GM18858 (cell line): ENCODE results near the gene SLC26A11.
"Not testable (repeated sequence)": the region's sequence is repeated elsewhere in the genome, so short reads cannot be mapped to it uniquely, and the experiment has no call there.

ENCODE experiments used
- ATAC-seq: cut with Tn5 transposase; IDR thresholded peaks from one replicate; pipeline ENCODE4 v1.9.1; 2021; ENCODE audit not compliant: unreplicated experiment

Gene SLC26A11

DNA sequence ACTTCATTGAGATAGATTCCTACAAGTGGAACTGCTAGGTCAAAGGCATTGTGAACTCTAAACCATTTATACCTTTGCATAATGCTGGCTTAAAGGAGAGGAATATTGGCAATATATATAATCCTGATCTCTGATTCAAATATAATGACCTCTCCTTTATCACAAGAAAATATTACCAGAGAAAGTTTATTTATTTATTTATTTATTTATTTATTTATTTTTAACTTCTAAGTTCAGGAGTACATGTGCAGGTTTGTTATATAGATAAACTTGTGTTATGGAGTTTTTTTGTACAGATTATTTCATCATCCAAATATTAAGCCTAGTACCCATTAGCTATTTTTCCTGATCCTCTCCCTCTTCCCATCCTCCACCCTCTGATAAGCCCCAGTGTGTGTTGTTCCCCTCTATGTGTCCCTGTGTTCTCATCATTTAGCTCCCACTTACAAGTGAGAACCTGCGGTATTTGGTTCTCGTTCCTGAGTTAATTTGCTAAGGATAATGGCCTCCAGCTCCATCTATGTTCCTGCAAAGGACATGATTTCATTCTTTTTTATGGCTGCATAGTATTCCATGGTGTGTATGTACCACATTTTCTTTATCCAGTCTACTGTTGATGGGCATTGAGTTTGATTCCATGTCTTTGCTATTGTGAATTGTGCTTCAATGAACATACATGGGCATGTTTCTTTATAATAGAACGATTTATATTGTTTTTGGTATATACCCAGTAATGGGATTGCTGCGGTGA, 79.3 kb downstream of the SLC26A11 start:
- ATAC-seq, result not testable (repeated sequence)

DNA sequence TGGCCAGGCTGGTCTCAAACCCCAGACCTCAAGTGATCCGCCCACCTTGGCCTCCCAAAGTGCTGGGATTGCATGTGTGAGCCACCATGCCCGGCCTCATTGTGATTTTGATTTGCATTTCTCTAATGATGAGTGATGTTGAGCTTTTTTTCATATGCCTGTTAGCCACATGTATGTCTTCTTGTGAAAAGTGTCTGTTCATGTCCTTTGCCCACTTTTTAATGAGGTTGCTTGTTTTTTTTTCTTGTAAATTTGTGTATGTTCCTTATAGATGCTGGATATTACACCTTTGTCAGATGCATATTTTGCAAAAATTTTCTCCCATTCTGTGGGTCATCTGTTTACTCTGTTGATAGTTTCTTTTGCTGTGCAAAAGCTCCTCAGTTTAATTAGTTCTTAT, 80.5 kb downstream of the SLC26A11 start:
- not testable (repeated sequence) for ATAC-seq
